HEK293 (cell line): ENCODE data around the gene ATG10.

Experiments used
- CTCF ChIP-seq: fragments of 450-650 bp; formaldehyde crosslinking; IDR thresholded peaks from 2 replicates; pipeline ENCODE4 v1.5.1; 2016; ENCODE audit warnings: missing biosample characterization, missing genetic modification characterization
- OVOL3 ChIP-seq: fragments of 450-650 bp; formaldehyde crosslinking; IDR thresholded peaks from 2 replicates; pipeline ENCODE4 v1.5.1; 2016; ENCODE audit warnings: missing biosample characterization, missing genetic modification characterization
- REST ChIP-seq: fragments of 450-650 bp; formaldehyde crosslinking; IDR thresholded peaks from 2 replicates; pipeline ENCODE4 v1.5.1; 2016; ENCODE audit warnings: missing biosample characterization, missing genetic modification characterization

GRCh38 chr5:82257729-82258128 lies 285.9 kb downstream of the ATG10 start:
- TF ChIP-seq REST (tag by site-specific recombination) (no peak), CTCF (tag by site-specific recombination) (no peak), OVOL3 (tag by site-specific recombination) (no peak)
